Keratinocyte (primary cell): ENCODE measurements around the gene PLCD1.

Source experiments
- CTCF ChIP-seq, 3 experiments: IDR thresholded peaks in 1 of 3; conservative IDR thresholded peaks in 1 of 3; optimal IDR thresholded peaks in 1 of 3; 2 replicates in 2 of 3; 3 replicates in 1 of 3; pipeline versions ENCODE3 to v1.5.1; 2011; ENCODE audit warnings: low read length in 3 of 3, mild to moderate bottlenecking in 3 of 3, moderate library complexity in 2 of 3, control low read depth in 1 of 3, inconsistent platforms in 1 of 3; ENCODE audit not compliant: insufficient read depth in 2 of 3; ENCODE audit errors: extremely low read depth in 1 of 3
- EZH2 ChIP-seq: IDR thresholded peaks from one replicate; pipeline ENCODE4 v1.6.1; 2012; ENCODE audit warnings: inconsistent platforms, mild to moderate bottlenecking, low read length, moderate library complexity

GRCh38 chr3:38040401-38040800 lies 11.0 kb upstream of the PLCD1 start:
- TF ChIP-seq CTCF (optimal IDR thresholded peaks at IDR 0.05 in 1 of 3, IDR thresholded peaks at IDR 0.05 in 1 of 3, conservative IDR thresholded peaks at IDR 0.05 in 1 of 3; ENCODE audit: extremely low read depth in 1 of 3, insufficient read depth in 2 of 3, low read length in 3 of 3) (no peak), EZH2 (no peak)
